DND-41 (cell line): ENCODE results near the gene NEU2.

Experiments
- CTCF ChIP-seq: IDR thresholded peaks from 2 replicates; pipeline ENCODE4 v1.5.1; 2012; ENCODE audit warnings: borderline replicate concordance, low read length, moderate library complexity, mild to moderate bottlenecking; ENCODE audit not compliant: poor library complexity, severe bottlenecking; ENCODE audit errors: extremely low read depth
- EZH2 ChIP-seq: IDR thresholded peaks from 3 replicates; pipeline ENCODE4 v1.6.1; 2012; ENCODE audit warnings: borderline replicate concordance, low read depth, mild to moderate bottlenecking, moderate library complexity, low read length, inconsistent platforms; ENCODE audit not compliant: severe bottlenecking

- TF ChIP-seq CTCF (no peak), EZH2 (no peak)
Measured at GRCh38 chr2:233012301-233012971, 20.0 kb upstream of the NEU2 start.
